ENCODE measurements around the gene KRTAP25-1.

DNA sequence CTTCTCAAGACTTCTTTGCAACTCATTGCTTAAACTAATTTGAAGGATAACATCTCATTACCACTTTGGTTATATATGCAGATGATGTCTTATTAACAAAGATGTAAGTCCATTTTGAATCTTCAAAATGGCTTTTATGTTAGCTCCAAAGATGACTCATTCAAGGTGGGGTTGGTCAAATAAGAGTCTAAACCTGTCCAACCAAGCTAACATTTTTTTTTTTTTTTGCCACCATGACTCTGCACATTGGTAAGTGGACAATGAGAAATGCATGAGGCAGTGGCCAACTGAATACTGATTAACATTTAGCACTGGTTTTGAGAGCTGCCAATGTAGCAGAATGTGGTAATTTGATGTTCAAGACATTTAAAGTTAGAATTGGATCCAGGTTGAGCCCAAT, 48.5 kb upstream of the KRTAP25-1 start:
- TF ChIP-seq, protein P1, sequence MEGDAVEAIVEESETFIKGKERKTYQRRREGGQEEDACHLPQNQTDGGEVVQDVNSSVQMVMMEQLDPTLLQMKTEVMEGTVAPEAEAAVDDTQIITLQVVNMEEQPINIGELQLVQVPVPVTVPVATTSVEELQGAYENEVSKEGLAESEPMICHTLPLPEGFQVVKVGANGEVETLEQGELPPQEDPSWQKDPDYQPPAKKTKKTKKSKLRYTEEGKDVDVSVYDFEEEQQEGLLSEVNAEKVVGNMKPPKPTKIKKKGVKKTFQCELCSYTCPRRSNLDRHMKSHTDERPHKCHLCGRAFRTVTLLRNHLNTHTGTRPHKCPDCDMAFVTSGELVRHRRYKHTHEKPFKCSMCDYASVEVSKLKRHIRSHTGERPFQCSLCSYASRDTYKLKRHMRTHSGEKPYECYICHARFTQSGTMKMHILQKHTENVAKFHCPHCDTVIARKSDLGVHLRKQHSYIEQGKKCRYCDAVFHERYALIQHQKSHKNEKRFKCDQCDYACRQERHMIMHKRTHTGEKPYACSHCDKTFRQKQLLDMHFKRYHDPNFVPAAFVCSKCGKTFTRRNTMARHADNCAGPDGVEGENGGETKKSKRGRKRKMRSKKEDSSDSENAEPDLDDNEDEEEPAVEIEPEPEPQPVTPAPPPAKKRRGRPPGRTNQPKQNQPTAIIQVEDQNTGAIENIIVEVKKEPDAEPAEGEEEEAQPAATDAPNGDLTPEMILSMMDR (IDR thresholded peaks at IDR 0.05), result no peak
- TF ChIP-seq EP300 (IDR thresholded peaks at IDR 0.05) (no peak), POLR2A (IDR thresholded peaks at IDR 0.05; ENCODE audit: low read depth) (no peak), POLR2AphosphoS5 (IDR thresholded peaks at IDR 0.05) (no peak)
